ENCODE results near the gene VSIR.

The VSIR gene

DNA sequence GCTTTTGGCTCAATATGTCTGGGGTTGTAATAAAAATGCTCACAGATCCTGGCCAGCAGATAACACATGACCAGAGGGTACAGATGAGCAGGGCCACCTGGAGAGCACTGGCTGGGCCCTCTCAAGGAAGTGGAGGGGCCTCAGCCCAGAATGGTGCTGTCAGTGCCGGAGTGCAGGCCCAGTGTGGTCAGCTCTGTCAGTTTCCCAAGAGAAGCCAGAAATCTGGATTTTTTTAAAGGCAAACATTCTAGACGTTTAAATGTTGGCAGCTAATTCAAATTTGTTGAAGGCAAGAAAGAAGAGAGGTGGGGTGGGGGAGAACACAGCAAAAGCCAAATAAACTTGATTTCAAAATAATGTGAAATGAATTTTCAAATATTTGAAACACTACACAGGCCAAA lies 55.8 kb downstream of the VSIR start:
- TF ChIP-seq TAF1 (IDR thresholded peaks at IDR 0.05; ENCODE audit: borderline replicate concordance, insufficient read depth, low read length): no peak
- TF ChIP-seq POLR2AphosphoS5 (IDR thresholded peaks at IDR 0.05; ENCODE audit: low read depth, low read length): no peak
- TF ChIP-seq, protein P1, sequence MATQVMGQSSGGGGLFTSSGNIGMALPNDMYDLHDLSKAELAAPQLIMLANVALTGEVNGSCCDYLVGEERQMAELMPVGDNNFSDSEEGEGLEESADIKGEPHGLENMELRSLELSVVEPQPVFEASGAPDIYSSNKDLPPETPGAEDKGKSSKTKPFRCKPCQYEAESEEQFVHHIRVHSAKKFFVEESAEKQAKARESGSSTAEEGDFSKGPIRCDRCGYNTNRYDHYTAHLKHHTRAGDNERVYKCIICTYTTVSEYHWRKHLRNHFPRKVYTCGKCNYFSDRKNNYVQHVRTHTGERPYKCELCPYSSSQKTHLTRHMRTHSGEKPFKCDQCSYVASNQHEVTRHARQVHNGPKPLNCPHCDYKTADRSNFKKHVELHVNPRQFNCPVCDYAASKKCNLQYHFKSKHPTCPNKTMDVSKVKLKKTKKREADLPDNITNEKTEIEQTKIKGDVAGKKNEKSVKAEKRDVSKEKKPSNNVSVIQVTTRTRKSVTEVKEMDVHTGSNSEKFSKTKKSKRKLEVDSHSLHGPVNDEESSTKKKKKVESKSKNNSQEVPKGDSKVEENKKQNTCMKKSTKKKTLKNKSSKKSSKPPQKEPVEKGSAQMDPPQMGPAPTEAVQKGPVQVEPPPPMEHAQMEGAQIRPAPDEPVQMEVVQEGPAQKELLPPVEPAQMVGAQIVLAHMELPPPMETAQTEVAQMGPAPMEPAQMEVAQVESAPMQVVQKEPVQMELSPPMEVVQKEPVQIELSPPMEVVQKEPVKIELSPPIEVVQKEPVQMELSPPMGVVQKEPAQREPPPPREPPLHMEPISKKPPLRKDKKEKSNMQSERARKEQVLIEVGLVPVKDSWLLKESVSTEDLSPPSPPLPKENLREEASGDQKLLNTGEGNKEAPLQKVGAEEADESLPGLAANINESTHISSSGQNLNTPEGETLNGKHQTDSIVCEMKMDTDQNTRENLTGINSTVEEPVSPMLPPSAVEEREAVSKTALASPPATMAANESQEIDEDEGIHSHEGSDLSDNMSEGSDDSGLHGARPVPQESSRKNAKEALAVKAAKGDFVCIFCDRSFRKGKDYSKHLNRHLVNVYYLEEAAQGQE (IDR thresholded peaks at IDR 0.05; ENCODE audit: insufficient read depth in 1 of 2, low read depth in 2 of 2, low read length in 2 of 2): no peak
- no peak for TF ChIP-seq SIN3A (IDR thresholded peaks at IDR 0.05; ENCODE audit: borderline replicate concordance, insufficient read depth, low read length)
- TF ChIP-seq FOXP2 (optimal IDR thresholded peaks at IDR 0.05; ENCODE audit: borderline replicate concordance, extremely low read depth, extremely low read length, insufficient read depth): no peak

DNA sequence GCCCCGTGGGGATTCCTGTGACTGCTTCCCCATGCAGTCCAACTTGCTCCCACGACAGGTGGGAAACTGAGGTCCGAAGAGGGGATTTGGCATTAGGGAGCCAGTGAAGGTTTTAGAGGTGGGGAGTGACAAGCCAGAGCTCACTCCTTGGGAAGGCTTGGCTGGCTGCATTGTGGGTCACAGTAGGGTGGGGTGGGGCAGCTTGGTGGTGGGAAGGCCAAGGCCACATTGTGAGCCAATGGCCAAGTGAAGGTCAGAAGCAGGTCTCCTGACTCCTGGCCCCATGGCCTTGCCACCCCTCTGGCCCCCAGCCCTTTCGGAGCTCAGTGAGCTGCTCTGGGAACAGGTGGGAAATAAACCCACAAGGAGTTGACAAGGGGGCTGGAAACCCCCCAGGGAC lies 56.3 kb downstream of the VSIR start:
- TF ChIP-seq TAF1 (IDR thresholded peaks at IDR 0.05; ENCODE audit: borderline replicate concordance, insufficient read depth, low read length) (no peak), POLR2AphosphoS5 (IDR thresholded peaks at IDR 0.05; ENCODE audit: low read depth, low read length) (no peak), SIN3A (IDR thresholded peaks at IDR 0.05; ENCODE audit: borderline replicate concordance, insufficient read depth, low read length) (no peak), FOXP2 (optimal IDR thresholded peaks at IDR 0.05; ENCODE audit: borderline replicate concordance, extremely low read depth, extremely low read length, insufficient read depth) (no peak)
- TF ChIP-seq, protein P1 (IDR thresholded peaks at IDR 0.05; ENCODE audit: insufficient read depth in 1 of 2, low read depth in 2 of 2, low read length in 2 of 2): no peak

DNA sequence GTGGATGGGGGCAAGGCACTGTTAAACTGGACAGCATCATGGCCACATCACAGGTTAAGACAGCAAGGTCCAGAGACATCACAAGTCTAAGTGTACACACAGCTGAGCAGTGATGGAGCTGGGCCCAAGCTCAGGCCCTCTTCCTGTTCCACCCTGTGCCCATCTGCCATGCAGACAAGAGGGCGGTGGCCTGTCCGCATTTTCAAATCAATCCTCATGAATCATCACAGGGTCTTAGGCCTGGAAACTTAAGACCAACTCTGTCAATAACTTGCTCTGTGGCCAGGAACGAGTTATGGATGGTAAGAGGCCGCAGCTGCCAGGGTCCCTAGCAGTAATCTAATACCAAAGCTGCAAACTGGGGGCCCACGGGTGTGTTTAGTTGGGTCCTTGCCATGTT lies 56.9 kb downstream of the VSIR start:
- TF ChIP-seq FOXP2 (optimal IDR thresholded peaks at IDR 0.05; ENCODE audit: borderline replicate concordance, extremely low read depth, extremely low read length, insufficient read depth): no peak
- no peak for TF ChIP-seq POLR2AphosphoS5 (IDR thresholded peaks at IDR 0.05; ENCODE audit: low read depth, low read length)
- TF ChIP-seq TAF1 (IDR thresholded peaks at IDR 0.05; ENCODE audit: borderline replicate concordance, insufficient read depth, low read length): no peak
- TF ChIP-seq, protein P1 (IDR thresholded peaks at IDR 0.05; ENCODE audit: insufficient read depth in 1 of 2, low read depth in 2 of 2, low read length in 2 of 2): no peak
- TF ChIP-seq SIN3A (IDR thresholded peaks at IDR 0.05; ENCODE audit: borderline replicate concordance, insufficient read depth, low read length): no peak

DNA sequence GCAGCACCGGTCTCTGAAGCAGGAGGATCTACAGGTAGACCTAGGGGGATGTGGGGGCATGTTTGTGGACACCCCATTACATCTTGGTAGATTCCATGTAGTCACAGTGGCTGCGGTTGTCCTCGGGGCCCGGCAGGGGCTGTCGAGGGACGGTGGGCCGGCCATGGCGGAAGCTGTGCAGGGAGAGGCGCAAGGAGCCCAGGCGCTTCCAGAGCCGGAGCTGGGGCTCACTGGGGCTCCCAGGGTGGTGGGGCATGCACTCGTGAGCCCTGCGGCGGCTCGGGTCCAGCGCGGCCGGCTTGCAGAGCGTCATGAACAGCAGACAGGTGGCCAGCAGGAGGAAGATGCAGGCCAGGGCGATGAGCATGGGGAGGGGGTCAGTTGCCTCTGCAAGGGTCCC lies 57.5 kb downstream of the VSIR start:
- TF ChIP-seq TAF1 (IDR thresholded peaks at IDR 0.05; ENCODE audit: borderline replicate concordance, insufficient read depth, low read length) (no peak), SIN3A (IDR thresholded peaks at IDR 0.05; ENCODE audit: borderline replicate concordance, insufficient read depth, low read length) (no peak), POLR2AphosphoS5 (IDR thresholded peaks at IDR 0.05; ENCODE audit: low read depth, low read length) (no peak)

DNA sequence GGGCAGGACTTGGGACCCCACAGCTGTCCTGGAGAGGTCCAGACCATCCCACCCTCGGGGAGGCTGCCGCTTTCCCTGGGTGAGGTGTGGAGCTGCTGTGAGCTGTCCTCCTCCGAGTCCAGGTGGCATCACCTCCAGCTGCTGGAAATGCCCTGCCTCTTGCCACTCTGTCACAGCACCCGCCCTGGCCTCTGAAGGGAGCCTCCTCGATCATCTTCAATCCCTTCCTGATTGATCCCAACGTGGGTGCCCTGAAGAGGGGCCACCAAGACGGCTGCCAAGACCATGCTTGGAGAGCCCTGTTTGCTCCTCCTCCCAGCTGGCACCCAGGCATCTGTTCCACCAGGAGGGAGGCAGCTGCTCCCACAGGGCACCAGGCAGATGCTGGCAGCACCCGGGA lies 58.3 kb downstream of the VSIR start:
- TF ChIP-seq POLR2AphosphoS5 (IDR thresholded peaks at IDR 0.05; ENCODE audit: low read depth, low read length) (no peak), SIN3A (IDR thresholded peaks at IDR 0.05; ENCODE audit: borderline replicate concordance, insufficient read depth, low read length) (no peak), FOXP2 (optimal IDR thresholded peaks at IDR 0.05; ENCODE audit: borderline replicate concordance, extremely low read depth, extremely low read length, insufficient read depth) (no peak), TAF1 (IDR thresholded peaks at IDR 0.05; ENCODE audit: borderline replicate concordance, insufficient read depth, low read length) (no peak)
- TF ChIP-seq, protein P1 (IDR thresholded peaks at IDR 0.05; ENCODE audit: insufficient read depth in 1 of 2, low read depth in 2 of 2, low read length in 2 of 2): no peak

Data from PFSK-1 (cell line).